AG09309 (cell line): ENCODE measurements around the gene IER5.

Experiments used
- DNase-seq: peaks from one replicate; pipeline ENCODE4 v3.0.0-alpha.2; 2010; ENCODE audit warnings: low read depth
- H3K4me3 ChIP-seq: 2 replicates; pipeline ENCODE4 v1.5.1; 2011; ENCODE audit warnings: mild to moderate bottlenecking, low read depth, low read length, moderate library complexity; ENCODE audit not compliant: control insufficient read depth
- TF ChIP-seq, protein P1 (sequence below): IDR thresholded peaks from 2 replicates; pipeline ENCODE4 v1.5.1; 2011; ENCODE audit warnings: mild to moderate bottlenecking, low read depth, low read length, inconsistent platforms; ENCODE audit not compliant: insufficient read depth, control insufficient read depth; ENCODE audit errors: missing control alignments

The IER5 gene

DNA sequence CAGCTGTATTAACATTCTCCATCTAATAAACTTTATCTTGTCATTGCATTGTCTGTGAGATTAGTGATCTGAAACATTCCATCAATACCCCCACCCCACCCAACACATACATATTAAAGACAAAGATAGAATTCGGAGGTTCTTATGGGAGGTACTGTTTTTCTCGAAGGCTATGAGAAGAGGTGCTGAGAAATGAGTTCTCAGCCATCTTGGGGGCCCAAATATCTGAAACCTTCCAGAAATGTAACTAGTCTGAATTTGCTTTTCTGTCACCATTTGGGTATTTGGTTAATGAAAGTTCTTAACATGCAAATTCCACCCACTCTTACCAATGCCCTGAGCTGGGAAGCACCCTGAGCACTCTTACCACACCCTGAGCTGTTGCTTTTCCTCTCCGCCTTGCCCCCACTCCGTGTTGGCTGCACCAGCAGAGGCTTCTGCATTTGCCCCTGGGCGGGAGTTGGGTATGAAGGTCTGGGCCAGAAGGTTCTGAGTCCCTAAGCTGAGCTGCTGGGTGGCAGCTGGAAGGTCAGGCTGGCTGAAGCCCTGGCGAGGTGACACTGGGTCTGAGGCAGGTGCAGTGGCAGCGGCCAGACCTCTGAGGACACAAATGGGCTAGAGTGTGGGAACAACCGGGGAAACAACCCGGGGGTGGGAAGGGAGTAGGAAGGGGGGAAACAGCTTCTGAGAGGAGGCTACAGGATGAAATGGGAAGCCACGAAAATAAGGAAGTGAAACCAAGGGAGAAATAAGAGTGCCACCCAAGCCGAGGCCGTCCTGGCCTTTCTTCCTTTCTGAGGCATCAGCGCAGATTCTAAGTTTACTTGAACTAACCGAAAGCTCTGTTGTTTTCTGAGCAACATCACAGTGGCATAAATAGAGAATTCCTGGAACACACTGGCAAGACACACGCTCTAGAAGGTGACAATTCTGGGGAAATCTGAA lies 26.3 kb upstream of the IER5 start:
- H3K4me3 ChIP-seq = no peak overlapping the region; the same call in 1 of the 2 replicates
- TF ChIP-seq, protein P1, sequence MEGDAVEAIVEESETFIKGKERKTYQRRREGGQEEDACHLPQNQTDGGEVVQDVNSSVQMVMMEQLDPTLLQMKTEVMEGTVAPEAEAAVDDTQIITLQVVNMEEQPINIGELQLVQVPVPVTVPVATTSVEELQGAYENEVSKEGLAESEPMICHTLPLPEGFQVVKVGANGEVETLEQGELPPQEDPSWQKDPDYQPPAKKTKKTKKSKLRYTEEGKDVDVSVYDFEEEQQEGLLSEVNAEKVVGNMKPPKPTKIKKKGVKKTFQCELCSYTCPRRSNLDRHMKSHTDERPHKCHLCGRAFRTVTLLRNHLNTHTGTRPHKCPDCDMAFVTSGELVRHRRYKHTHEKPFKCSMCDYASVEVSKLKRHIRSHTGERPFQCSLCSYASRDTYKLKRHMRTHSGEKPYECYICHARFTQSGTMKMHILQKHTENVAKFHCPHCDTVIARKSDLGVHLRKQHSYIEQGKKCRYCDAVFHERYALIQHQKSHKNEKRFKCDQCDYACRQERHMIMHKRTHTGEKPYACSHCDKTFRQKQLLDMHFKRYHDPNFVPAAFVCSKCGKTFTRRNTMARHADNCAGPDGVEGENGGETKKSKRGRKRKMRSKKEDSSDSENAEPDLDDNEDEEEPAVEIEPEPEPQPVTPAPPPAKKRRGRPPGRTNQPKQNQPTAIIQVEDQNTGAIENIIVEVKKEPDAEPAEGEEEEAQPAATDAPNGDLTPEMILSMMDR = no peak
- DNase-seq = no peak

DNA sequence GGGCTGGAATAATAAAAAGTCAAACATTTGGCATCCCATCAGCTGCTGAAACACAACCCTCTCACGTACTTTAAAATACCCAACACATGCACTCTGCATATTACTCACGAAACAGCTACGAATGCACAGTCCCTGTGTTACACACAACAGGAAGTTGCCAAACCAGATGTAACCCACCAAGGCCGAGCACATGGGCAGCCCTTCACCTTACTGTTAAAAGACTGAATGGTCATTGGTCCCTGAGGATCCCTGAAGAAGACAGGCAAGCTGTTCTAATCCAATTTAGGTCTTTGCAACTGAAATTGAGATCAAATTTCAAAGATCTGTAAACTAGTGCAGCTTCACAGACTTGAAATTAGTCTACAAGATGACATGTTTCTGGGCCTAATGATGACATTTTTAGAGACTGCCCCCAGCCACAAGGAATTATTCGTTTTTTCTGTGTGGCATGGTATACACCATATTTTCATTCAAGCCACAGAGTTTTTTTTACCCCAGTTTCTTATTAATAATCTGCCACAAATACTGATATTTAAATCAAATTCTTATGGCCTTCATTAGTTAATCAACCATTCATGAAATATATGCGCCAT lies 25.6 kb upstream of the IER5 start:
- TF ChIP-seq, protein P1 = no peak
- peak; percentile 67 for DNase-seq
- H3K4me3 ChIP-seq = no peak overlapping the region

DNA sequence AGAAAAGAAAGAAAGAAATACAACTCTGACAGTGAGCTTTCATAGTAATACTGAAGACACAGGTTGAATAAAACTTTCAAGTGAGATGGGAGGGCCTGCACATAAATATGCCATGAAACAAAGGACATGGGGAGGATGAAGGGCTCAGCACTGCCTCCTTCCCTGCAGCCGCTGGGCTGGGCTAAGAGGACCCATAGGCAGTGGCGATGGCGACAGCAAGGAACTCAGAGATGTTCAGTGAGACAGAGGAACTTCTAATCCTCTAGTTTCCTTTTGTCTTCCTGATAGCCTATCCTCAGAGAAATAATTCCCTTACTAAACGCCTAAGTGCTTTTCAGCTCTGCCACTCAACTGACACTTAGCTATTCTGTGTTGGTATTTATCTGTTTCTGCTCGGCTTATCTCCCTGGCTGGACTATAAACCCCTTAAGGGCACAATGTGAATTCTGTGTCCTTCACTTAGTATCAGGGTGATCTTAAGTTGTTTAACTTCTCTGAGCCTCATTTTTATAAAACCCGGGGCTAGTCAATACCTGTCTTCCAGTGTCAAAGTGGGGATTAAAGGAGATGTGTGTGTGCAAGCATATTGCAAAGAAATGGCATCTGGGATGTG lies 24.4 kb upstream of the IER5 start:
- no peak for DNase-seq
- H3K4me3 ChIP-seq = no peak overlapping the region
- TF ChIP-seq, protein P1 = no peak

DNA sequence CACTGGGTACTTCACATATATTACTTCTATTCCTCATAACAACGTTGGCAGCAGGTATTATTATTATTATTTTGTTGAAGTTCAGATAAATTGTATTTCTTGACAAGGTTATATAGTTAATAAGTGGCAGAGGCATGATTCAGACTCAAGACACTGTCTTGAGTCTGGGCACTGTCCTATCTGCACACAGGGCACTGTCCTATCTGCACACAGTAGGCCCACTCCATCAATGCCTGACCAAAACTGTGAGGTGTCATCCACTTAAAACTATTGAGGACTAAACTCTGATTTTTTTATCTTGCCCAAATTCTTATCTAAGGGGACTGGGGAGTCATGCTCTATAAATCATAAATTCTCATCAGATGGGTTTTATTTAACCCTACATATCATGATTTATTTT lies 23.8 kb upstream of the IER5 start:
- no peak for DNase-seq
- TF ChIP-seq, protein P1 = no peak
- no peak overlapping the region for H3K4me3 ChIP-seq

DNA sequence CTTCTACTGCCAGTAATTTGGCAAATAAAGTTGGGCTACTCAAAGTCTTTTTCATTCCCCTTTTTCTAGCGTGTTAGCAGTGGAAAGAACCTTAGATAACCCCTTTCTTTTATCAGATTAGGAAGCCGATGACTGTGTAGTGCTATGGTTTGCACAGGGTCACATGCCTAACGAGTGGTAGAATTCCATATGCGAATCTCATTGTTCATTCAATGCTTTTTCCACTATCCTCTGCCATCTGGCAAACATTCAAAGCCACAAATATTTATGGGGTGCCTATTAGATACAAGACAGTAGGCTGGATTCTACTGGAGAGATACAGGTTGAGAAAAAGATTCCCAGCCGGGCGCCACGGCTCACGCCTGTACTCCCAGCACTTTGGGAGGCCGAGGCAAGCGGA lies 14.9 kb upstream of the IER5 start:
- DNase-seq = no peak
- TF ChIP-seq, protein P1 = no peak
- H3K4me3 ChIP-seq = no peak overlapping the region

DNA sequence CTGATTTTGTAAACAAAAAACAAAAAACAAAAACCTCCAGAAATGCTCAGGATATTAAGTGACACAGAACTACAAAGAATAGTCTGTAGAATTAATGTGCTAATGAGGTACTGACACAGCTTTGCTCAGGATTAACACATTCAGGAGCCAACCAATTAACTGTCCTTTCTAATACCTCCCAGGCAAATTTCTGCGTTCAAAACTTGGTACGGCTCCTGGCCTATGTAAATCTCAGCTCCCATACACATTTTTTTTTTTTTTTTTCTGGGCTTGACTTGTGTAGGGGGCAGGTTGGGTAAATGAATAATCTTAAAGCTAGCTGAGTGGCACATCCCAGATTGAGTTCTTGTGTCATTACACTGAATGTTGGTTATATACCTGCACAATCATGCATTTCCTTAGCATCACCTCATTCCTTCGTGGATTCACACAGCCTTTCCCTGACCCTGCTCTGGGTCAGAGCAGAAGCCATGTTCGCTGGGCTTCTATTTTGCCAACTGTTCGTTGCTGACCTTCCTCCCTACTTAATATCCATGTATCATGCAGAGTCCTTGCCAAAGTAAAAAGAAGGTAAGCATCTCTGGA lies 12.6 kb upstream of the IER5 start:
- DNase-seq = no peak
- H3K4me3 ChIP-seq = no peak overlapping the region
- TF ChIP-seq, protein P1 = no peak
